Breast epithelium (tissue), 3 donors: ENCODE data around the gene HSPBP1.

Source experiments
- POLR2AphosphoS5 ChIP-seq, 3 donors: sonication (generic); formaldehyde crosslinking; IDR thresholded peaks; one replicate each; pipeline ENCODE4 v1.6.1; 2017; ENCODE audit warnings: antibody characterized with exemption in 3 of 3
- TF ChIP-seq, protein P1 (sequence below), 3 donors: fragments of 450-650 bp; IDR thresholded peaks; one replicate each; pipeline ENCODE4 v1.5.1; 2016 to 2017; ENCODE audit warnings: antibody characterized with exemption in 3 of 3, mild to moderate bottlenecking in 3 of 3, moderate library complexity in 3 of 3

- TF ChIP-seq POLR2AphosphoS5 (IDR thresholded peaks at IDR 0.05) = no peak
- TF ChIP-seq, protein P1, sequence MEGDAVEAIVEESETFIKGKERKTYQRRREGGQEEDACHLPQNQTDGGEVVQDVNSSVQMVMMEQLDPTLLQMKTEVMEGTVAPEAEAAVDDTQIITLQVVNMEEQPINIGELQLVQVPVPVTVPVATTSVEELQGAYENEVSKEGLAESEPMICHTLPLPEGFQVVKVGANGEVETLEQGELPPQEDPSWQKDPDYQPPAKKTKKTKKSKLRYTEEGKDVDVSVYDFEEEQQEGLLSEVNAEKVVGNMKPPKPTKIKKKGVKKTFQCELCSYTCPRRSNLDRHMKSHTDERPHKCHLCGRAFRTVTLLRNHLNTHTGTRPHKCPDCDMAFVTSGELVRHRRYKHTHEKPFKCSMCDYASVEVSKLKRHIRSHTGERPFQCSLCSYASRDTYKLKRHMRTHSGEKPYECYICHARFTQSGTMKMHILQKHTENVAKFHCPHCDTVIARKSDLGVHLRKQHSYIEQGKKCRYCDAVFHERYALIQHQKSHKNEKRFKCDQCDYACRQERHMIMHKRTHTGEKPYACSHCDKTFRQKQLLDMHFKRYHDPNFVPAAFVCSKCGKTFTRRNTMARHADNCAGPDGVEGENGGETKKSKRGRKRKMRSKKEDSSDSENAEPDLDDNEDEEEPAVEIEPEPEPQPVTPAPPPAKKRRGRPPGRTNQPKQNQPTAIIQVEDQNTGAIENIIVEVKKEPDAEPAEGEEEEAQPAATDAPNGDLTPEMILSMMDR (IDR thresholded peaks at IDR 0.05) = no peak
Measured at GRCh38 chr19:55255618-55256423, 24.1 kb downstream of the HSPBP1 start.
